Fibroblast of upper back skin (primary cell): ENCODE results near the gene TTC28.
A peak's percentile ranks its signal among the peaks of the same experiment; 100 is the strongest.
"Not testable (repeated sequence)": the region's sequence is repeated elsewhere in the genome, so short reads cannot be mapped to it uniquely, and the experiment has no call there.

Source experiments
- DNase-seq: peaks from one replicate; pipeline ENCODE4 v3.0.0-alpha.2; 2013

TTC28 gene

GRCh38 chr22:28679611-28680287, at the start of gene TTC28:
TSS of gene TTC28 (minus strand) at chr22:28679840. CDS start at chr22:28679723, 117 bp downstream.
- DNase-seq: peak; percentile 78

GRCh38 chr22:28728621-28729313, 49.1 kb upstream of the TTC28 start:
- no peak for DNase-seq

- no peak for DNase-seq
Measured at GRCh38 chr22:28728002-28728401, 48.4 kb upstream of the TTC28 start.

- DNase-seq: no peak
Measured at GRCh38 chr22:28718044-28718443, 38.4 kb upstream of the TTC28 start.

GRCh38 chr22:28716686-28717085, 37.0 kb upstream of the TTC28 start:
- peak; percentile 33 for DNase-seq

GRCh38 chr22:28715611-28716010, 36.0 kb upstream of the TTC28 start:
- peak; percentile 13 for DNase-seq

GRCh38 chr22:28714043-28714628, 34.5 kb upstream of the TTC28 start:
- no peak for DNase-seq

GRCh38 chr22:28711820-28712777, 32.5 kb upstream of the TTC28 start:
- peak; percentile 97 for DNase-seq

- DNase-seq: no peak
Measured at GRCh38 chr22:28711341-28711740, 31.7 kb upstream of the TTC28 start.

- peak; percentile 86 for DNase-seq
Measured at GRCh38 chr22:28710576-28711191, 31.0 kb upstream of the TTC28 start.

GRCh38 chr22:28710107-28710506, 30.5 kb upstream of the TTC28 start:
- peak; percentile 20 for DNase-seq

GRCh38 chr22:28706845-28707244, 27.2 kb upstream of the TTC28 start:
- DNase-seq: no peak

GRCh38 chr22:28703436-28703835, 23.8 kb upstream of the TTC28 start:
- peak; percentile 15 for DNase-seq

- DNase-seq: no peak
Measured at GRCh38 chr22:28702891-28703290, 23.3 kb upstream of the TTC28 start.

GRCh38 chr22:28693041-28693760, 13.6 kb upstream of the TTC28 start:
- not testable (repeated sequence) for DNase-seq

- not testable (repeated sequence) for DNase-seq
Measured at GRCh38 chr22:28689796-28690195, 10.2 kb upstream of the TTC28 start.

GRCh38 chr22:28682966-28683365, 3.3 kb upstream of the TTC28 start:
- not testable (repeated sequence) for DNase-seq

GRCh38 chr22:28680813-28681490, 1.3 kb upstream of the TTC28 start:
- not testable (repeated sequence) for DNase-seq

GRCh38 chr22:28678778-28679610, 646 bp downstream of the TTC28 start:
- not testable (repeated sequence) for DNase-seq

- DNase-seq: not testable (repeated sequence)
Measured at GRCh38 chr22:28678170-28678569, 1.5 kb downstream of the TTC28 start.
